Pancreas (tissue), 10 donors: ENCODE results near the gene ALKBH2. TPM values are rescaled to one million over a fixed set of nuclear protein-coding genes. Genes with fewer than 3 reads are reported as not detected.
A peak's percentile ranks its signal among the peaks of the same experiment; 100 is the strongest.

Source experiments
- ATAC-seq, 4 donors: fragments of 200-7000 bp; cut with Tn5 transposase; one replicate each; pipeline versions ENCODE4 v1.8.0 to v1.9.1; 2020; ENCODE audit warnings: mild to moderate bottlenecking in 4 of 4, moderate library complexity in 4 of 4
- DNase-seq, 6 donors: peaks; one replicate each; pipeline ENCODE4 v3.0.0-alpha.2; 2020
- FAIRE-seq: peaks from 2 replicates; lab custom pipeline; 2012; peaks lifted over from hg19 to GRCh38; lab: Jason Lieb, UNC
- H3K27ac ChIP-seq, 4 donors: fragments of 200-600 bp; sonication (generic); 1 replicate in 3 of 4; 2 replicates in 1 of 4; pipeline versions ENCODE4 v1.5.0 to v1.8.0; 2020
- H3K27me3 ChIP-seq, 4 donors: fragments of 200-600 bp; one replicate each; pipeline ENCODE4 v1.8.0; 2021
- H3K36me3 ChIP-seq, 3 donors: fragments of 200-600 bp; sonication (generic) in 1 of 3; one replicate each; pipeline versions ENCODE4 v1.5.0 to v1.8.0; 2020 to 2021
- H3K4me1 ChIP-seq, 3 donors: fragments of 200-600 bp; one replicate each; pipeline ENCODE4 v1.8.0; 2021
- H3K4me3 ChIP-seq, 4 donors: fragments of 200-600 bp; sonication (generic) in 2 of 4; one replicate each; pipeline versions ENCODE4 v1.5.0 to v1.8.0; 2020 to 2021
- H3K9me3 ChIP-seq, 4 donors: fragments of 200-600 bp; one replicate each; pipeline ENCODE4 v1.8.0; 2021
- WGBS, 2 donors: extraction: QIAGEN DNeasy Blood & Tissue Kit; methylation state at CpG; one replicate each; pipeline ENCODE4 v1.1.7; 2013; 5-methylcytosine and 5-hydroxymethylcytosine counted together
- intact Hi-C, 3 donors: fragments of 100-400 bp; cut with DNase I; formaldehyde crosslinking; loops; one replicate each; pipeline versions ENCODE4 v1.11.1 to v1.14.2; 2022
- polyA plus RNA-seq, 2 donors: library from polyadenylated mRNA; stranded (reverse); fragments of 200-250 nt; gene quantifications; one replicate each; pipeline ENCODE4 v1.2.3, GENCODE V29; 2013
- total RNA-seq, 6 donors: library from RNA; stranded (reverse); fragmentation: NEBNext Ultra II Directional in 4 of 6; extraction: Animal tissue kit (Norgen Biotek cat#: 25700) in 4 of 6; gene quantifications; one replicate each; pipeline versions ENCODE4 v1.2.1 to v1.2.4, GENCODE V29; 2021 to 2023
- TF ChIP-seq, protein P1 (sequence below), 4 donors: fragments of 200-600 bp; sonication (generic) in 3 of 4; IDR thresholded peaks; one replicate each; pipeline versions ENCODE4 v1.5.0 to v1.8.0; 2021; ENCODE audit warnings: antibody characterized with exemption in 4 of 4
- donor health status: healthy with polysubstance abuse.
- donor health status: DM: no; HTN: no; CAD: no; lungs with moderate emphysema.
- donor health status: DM: no; HTN: no; CAD: no.
- donor health status: control.
- donor health status: control.
- donor health status: Bipolar disorder and iron deficiency.
- donor health status: DM: yes; HTN: yes; CAD: no.
- donor health status: DM: no; HTN: no; CAD: no.
- donor health status: DM: no; HTN: no; CAD: no.
- donor health status: DM: yes; HTN: yes; CAD: no.

The ALKBH2 gene
- total and polyA plus RNA-seq, 8 donors: 4.3 to 22.9 (median 8.4) TPM

DNA sequence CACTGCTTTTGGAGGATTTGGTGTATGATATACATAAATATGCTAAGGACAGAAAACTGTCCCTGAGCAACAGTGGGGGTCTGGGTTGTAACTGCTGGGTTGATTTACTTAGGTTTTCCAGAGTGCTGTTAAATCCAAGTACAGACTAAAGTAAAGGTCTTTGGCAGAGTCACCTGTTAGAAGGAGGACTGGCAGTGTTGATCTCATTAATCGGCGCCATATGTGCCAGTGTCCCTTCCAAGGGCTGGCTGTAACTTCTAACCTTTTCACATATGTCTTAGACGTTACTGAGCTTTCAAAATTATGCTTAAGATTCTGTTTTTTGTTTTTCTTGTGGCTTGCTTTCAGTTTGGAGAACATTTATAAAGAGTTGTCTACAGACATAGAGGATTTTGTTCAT lies 9.2 kb upstream of the ALKBH2 start:
- WGBS, 2 donors: 88 to 89% methylated on average over 3 of the region's 3 CpGs
- Histone ChIP-seq H3K4me1 (peaks cover 5 to 12% (median 7%) of the 10 kb centered on the region in 3 donors), H3K4me3 (no peak overlapping the region), H3K36me3 (peaks cover 0 to 39% (median 10%) of the 10 kb centered on the region in 3 donors), H3K27me3 (no peaks in the 10 kb centered on the region), H3K27ac (no peak overlapping the region), H3K9me3 (no peaks in the 10 kb centered on the region)
- DNase-seq (no peak), ATAC-seq (no peak), FAIRE-seq (no peak)
- intact Hi-C loops: no loop called here
- TF ChIP-seq, protein P1, sequence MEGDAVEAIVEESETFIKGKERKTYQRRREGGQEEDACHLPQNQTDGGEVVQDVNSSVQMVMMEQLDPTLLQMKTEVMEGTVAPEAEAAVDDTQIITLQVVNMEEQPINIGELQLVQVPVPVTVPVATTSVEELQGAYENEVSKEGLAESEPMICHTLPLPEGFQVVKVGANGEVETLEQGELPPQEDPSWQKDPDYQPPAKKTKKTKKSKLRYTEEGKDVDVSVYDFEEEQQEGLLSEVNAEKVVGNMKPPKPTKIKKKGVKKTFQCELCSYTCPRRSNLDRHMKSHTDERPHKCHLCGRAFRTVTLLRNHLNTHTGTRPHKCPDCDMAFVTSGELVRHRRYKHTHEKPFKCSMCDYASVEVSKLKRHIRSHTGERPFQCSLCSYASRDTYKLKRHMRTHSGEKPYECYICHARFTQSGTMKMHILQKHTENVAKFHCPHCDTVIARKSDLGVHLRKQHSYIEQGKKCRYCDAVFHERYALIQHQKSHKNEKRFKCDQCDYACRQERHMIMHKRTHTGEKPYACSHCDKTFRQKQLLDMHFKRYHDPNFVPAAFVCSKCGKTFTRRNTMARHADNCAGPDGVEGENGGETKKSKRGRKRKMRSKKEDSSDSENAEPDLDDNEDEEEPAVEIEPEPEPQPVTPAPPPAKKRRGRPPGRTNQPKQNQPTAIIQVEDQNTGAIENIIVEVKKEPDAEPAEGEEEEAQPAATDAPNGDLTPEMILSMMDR (IDR thresholded peaks at IDR 0.05): no peak

DNA sequence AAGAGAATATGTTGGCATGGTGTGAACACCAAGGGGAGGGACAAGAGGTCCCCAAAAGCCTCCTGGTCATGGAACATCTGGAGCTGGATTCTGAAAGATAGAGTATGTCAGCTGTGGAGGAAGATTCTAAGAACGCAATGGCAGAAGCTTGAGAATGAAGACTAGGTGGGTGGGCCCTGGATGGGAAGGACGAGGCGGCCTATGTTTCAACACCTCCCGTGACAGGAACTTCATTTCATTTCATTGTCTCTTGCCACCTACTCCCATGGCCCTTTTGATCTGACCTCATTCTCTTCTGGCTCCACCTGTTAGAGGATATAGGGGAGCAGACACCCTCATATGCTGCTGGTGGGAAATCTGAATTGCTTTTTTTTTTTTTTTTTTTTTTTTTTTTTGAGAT lies 7.5 kb upstream of the ALKBH2 start:
- Histone ChIP-seq H3K4me3 (no peak overlapping the region), H3K4me1 (peaks cover 5 to 15% (median 7%) of the 10 kb centered on the region in 3 donors), H3K27me3 (no peaks in the 10 kb centered on the region), H3K27ac (no peak overlapping the region), H3K9me3 (no peaks in the 10 kb centered on the region), H3K36me3 (peaks cover 0 to 34% (median 10%) of the 10 kb centered on the region in 3 donors)
- intact Hi-C loops: no loop called here
- FAIRE-seq: no peak
- ATAC-seq: no peak
- 95 to 98% methylated on average over 4 of the region's 4 CpGs for WGBS, 2 donors
- TF ChIP-seq, protein P1 (IDR thresholded peaks at IDR 0.05): no peak
- no peak for DNase-seq

DNA sequence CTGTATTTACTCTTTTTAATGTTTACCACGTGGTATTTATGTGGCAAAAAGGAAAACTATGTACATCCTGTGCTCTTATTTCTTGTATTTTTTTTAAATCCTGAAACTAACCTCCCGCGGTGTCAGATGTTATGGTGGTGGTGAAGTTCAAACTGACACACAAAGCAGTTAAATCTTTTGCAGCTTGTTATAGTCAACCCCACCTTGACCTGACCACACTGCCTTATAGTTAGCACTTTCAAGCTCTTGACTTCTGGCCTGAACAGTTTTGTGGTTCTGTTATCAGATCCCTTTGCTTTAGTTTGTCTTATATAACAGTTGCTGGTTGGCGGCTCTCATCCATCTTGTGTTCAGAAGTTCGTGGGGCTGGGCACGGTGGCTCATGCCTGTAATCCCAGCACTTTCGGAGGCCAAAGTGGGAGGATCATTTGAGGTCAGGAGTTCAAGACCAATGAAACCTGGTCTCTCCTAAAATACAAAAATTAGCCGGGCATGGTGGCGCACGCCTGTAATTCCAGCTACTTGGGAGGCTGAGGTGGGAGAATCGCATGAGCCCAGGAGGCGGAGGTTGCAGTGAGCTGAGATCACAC lies 6.3 kb upstream of the ALKBH2 start:
- FAIRE-seq (no peak), ATAC-seq (no peak), DNase-seq (no peak)
- Histone ChIP-seq H3K27ac (no peak overlapping the region), H3K4me1 (peaks cover 5 to 15% (median 7%) of the 10 kb centered on the region in 3 donors), H3K9me3 (no peaks in the 10 kb centered on the region), H3K27me3 (no peaks in the 10 kb centered on the region), H3K36me3 (peaks cover 0 to 26% (median 3%) of the 10 kb centered on the region in 3 donors), H3K4me3 (peak overlapping the region in 2 of 4 donors; percentile 62 to 96)
- TF ChIP-seq, protein P1 (IDR thresholded peaks at IDR 0.05): no peak
- WGBS, 2 donors: 75 to 80% methylated on average over 12 of the region's 12 CpGs
- intact Hi-C loops: loop anchor here in 1 of 3 donors (10.0 kb wide), 1 partner anchor 215 kb away; the partner anchor contains the start of gene DAO

DNA sequence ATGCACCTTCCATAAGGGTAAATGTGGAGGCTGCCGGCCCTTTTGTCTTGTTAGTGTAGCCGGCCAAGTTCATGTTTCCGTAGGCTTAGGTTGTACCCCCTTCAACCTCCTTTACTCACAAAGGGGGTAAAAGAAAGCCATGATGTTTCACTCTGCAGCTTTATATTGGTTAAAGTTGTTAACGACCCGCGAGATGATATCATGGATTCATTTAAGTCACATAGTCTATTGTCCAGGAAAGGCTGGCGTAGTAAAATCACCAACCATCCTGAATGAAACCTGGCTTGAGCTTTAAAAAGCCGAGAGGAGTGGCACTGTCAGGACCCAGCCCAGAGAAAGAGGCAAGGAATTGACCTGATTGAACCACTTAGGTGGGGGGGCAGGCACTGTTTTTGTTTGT lies 5.4 kb upstream of the ALKBH2 start:
- peaks cover 0 to 17% (median 0%) of the 10 kb centered on the region in 3 donors for H3K36me3 ChIP-seq
- intact Hi-C loops: loop anchor here in 1 of 3 donors (10.0 kb wide), 1 partner anchor 214 kb away; the partner anchor contains the start of gene DAO
- peaks cover 5 to 15% (median 7%) of the 10 kb centered on the region in 3 donors for H3K4me1 ChIP-seq
- FAIRE-seq (no peak), DNase-seq (no peak), ATAC-seq (peak in 2 of 4 donors; percentile 7 to 10)
- peak overlapping the region; percentile 61 to 99 (median 79) for H3K4me3 ChIP-seq
- H3K27me3 ChIP-seq: no peaks in the 10 kb centered on the region
- WGBS, 2 donors: 2% methylated on average over 8 of the region's 8 CpGs
- H3K9me3 ChIP-seq: no peaks in the 10 kb centered on the region
- TF ChIP-seq, protein P1 (IDR thresholded peaks at IDR 0.05): no peak
- H3K27ac ChIP-seq: peak overlapping the region; percentile 36 to 86 (median 71)

DNA sequence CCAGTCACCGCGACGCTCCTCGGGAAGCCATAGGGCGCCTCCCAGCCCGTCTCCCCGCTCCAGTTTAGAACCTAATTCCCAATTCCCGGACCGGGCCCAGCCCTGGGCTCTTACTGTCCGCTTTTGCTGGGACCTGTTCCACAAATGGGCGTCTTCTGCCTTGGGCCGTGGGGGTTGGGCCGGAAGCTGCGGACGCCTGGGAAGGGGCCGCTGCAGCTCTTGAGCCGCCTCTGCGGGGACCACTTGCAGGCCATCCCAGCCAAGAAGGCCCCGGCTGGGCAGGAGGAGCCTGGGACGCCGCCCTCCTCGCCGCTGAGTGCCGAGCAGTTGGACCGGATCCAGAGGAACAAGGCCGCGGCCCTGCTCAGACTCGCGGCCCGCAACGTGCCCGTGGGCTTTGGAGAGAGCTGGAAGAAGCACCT lies 4.9 kb upstream of the ALKBH2 start:
- 0% methylated on average over 32 of the region's 32 CpGs for WGBS, 2 donors
- no peaks in the 10 kb centered on the region for H3K9me3 ChIP-seq
- no peaks in the 10 kb centered on the region for H3K27me3 ChIP-seq
- TF ChIP-seq, protein P1 (IDR thresholded peaks at IDR 0.05): no peak
- intact Hi-C loops: loop anchor here in 1 of 3 donors (10.0 kb wide), 1 partner anchor 213 kb away; the partner anchor contains the start of gene DAO
- H3K4me1 ChIP-seq: peaks cover 5 to 15% (median 7%) of the 10 kb centered on the region in 3 donors
- DNase-seq: peak in 5 of 6 donors; percentile 62 to 89 (median 80)
- peak overlapping the region; percentile 36 to 86 (median 71) for H3K27ac ChIP-seq
- peaks cover 0 to 15% (median 0%) of the 10 kb centered on the region in 3 donors for H3K36me3 ChIP-seq
- peak; percentile 45 to 63 (median 54) for ATAC-seq
- peak overlapping the region; percentile 61 to 99 (median 79) for H3K4me3 ChIP-seq
- no peak for FAIRE-seq
